Measurements from ENCODE around the gene KIAA0586. TPM values are rescaled to one million over a fixed set of nuclear protein-coding genes. Genes with fewer than 3 reads are reported as not detected.

The KIAA0586 gene
- total RNA-seq, 1 experiment from 2014 or later: 23.5 TPM

GRCh38 chr14:58427281-58428117 lies at the start of gene KIAA0586, which contains the start of gene TIMM9 (continued):
- no peak for TF ChIP-seq ATF2 (CRISPR knock-in tag; IDR thresholded peaks at IDR 0.05; ENCODE audit: borderline replicate concordance, low read depth)
- no peak for TF ChIP-seq AR (CRISPR knock-in tag; IDR thresholded peaks at IDR 0.05)
- no peak for TF ChIP-seq CTCF (IDR thresholded peaks at IDR 0.05)
- no peak for TF ChIP-seq ARID4B (CRISPR knock-in tag; IDR thresholded peaks at IDR 0.05; ENCODE audit: borderline replicate concordance)
- TF ChIP-seq GTF2I (CRISPR knock-in tag; conservative IDR thresholded peaks at IDR 0.05): no peak
- no peak for TF ChIP-seq OVOL2 (CRISPR knock-in tag; IDR thresholded peaks at IDR 0.05; ENCODE audit: borderline replicate concordance)
- TF ChIP-seq E2F4 (CRISPR knock-in tag; IDR thresholded peaks at IDR 0.05; ENCODE audit: borderline replicate concordance, low read depth): no peak
- peak; percentile 56 for TF ChIP-seq HMGA2 (CRISPR knock-in tag; IDR thresholded peaks at IDR 0.05)
- TF ChIP-seq HMGXB4 (CRISPR knock-in tag; IDR thresholded peaks at IDR 0.05): no peak; the same call in 1 of the 2 replicates
- TF ChIP-seq MYBL2 (CRISPR knock-in tag; IDR thresholded peaks at IDR 0.05): peak; percentile 77
- TF ChIP-seq ZNF263 (CRISPR knock-in tag; IDR thresholded peaks at IDR 0.05; ENCODE audit: low read depth): no peak
- TF ChIP-seq ESRRA (CRISPR knock-in tag; IDR thresholded peaks at IDR 0.05; ENCODE audit: borderline replicate concordance): no peak
- TF ChIP-seq TEAD4 (CRISPR knock-in tag; IDR thresholded peaks at IDR 0.05): no peak
- no peak for TF ChIP-seq JUN (CRISPR knock-in tag; IDR thresholded peaks at IDR 0.05)
- TF ChIP-seq ZNF425 (CRISPR knock-in tag; conservative IDR thresholded peaks at IDR 0.05): no peak
- TF ChIP-seq NFE2L1 (CRISPR knock-in tag; IDR thresholded peaks at IDR 0.05): no peak
- TF ChIP-seq ZNF532 (CRISPR knock-in tag; IDR thresholded peaks at IDR 0.05; ENCODE audit: borderline replicate concordance): no peak
